Karpas-422 (cell line): ENCODE results near the gene WNT3A. TPM values are rescaled to one million over a fixed set of nuclear protein-coding genes. Genes with fewer than 3 reads are reported as not detected.

Experiments
- DNase-seq: peaks from one replicate; pipeline ENCODE4 v3.0.0-alpha.2; 2015
- H2AFZ ChIP-seq: fragments of 200-600 bp; sonication (generic); 2 replicates; pipeline ENCODE4 v1.6.1; 2014; ENCODE audit warnings: antibody characterized with exemption, low read length, mixed read lengths
- H3K27ac ChIP-seq: fragments of 200-600 bp; sonication (generic); 2 replicates; pipeline ENCODE4 v1.5.1; 2014; ENCODE audit warnings: mild to moderate bottlenecking, low read length, moderate library complexity
- H3K27me3 ChIP-seq: fragments of 200-600 bp; sonication (generic); 2 replicates; pipeline ENCODE4 v1.6.1; 2014; ENCODE audit warnings: low read length, mixed read lengths
- H3K36me3 ChIP-seq: fragments of 200-600 bp; sonication (generic); 2 replicates; pipeline ENCODE4 v1.6.1; 2014; ENCODE audit warnings: low read length, mixed read lengths; ENCODE audit not compliant: insufficient read depth
- H3K4me1 ChIP-seq: fragments of 200-600 bp; sonication (generic); 2 replicates; pipeline ENCODE4 v1.6.1; 2014; ENCODE audit warnings: mild to moderate bottlenecking, low read length, mixed read lengths
- H3K4me2 ChIP-seq: fragments of 200-600 bp; sonication (generic); 2 replicates; pipeline ENCODE4 v1.6.1; 2014; ENCODE audit warnings: low read length, low read depth, mild to moderate bottlenecking; ENCODE audit not compliant: poor library complexity, severe bottlenecking
- H3K4me3 ChIP-seq: fragments of 200-600 bp; sonication (generic); 2 replicates; pipeline ENCODE4 v1.5.1; 2014; ENCODE audit warnings: mild to moderate bottlenecking, antibody characterized with exemption, low read length, mixed read lengths
- H3K79me2 ChIP-seq: fragments of 200-600 bp; sonication (generic); 2 replicates; pipeline ENCODE4 v1.6.1; 2014; ENCODE audit warnings: mild to moderate bottlenecking, low read length, mixed read lengths
- H3K9ac ChIP-seq: fragments of 200-600 bp; sonication (generic); 2 replicates; pipeline ENCODE4 v1.6.0; 2014; ENCODE audit warnings: low read length
- H3K9me2 ChIP-seq: fragments of 200-600 bp; sonication (generic), shearing (Covaris generic); replicated peaks from 2 replicates; pipeline ENCODE4 v1.6.0; 2014; ENCODE audit warnings: mild to moderate bottlenecking, low read length, moderate library complexity; ENCODE audit not compliant: insufficient read depth
- H3K9me3 ChIP-seq: fragments of 300-700, 200-600 bp; sonication (generic); 2 replicates; pipeline ENCODE4 v1.6.1; 2014; ENCODE audit warnings: low read length, mixed read lengths
- H4K20me1 ChIP-seq: fragments of 200-600 bp; sonication (generic); 2 replicates; pipeline ENCODE4 v1.6.1; 2014; ENCODE audit warnings: mild to moderate bottlenecking, antibody characterized with exemption, low read length, low read depth; ENCODE audit not compliant: insufficient read depth
- total RNA-seq: library from RNA; depleted of rRNA; stranded (reverse); fragments of >200 nt; shearing (Covaris generic); gene quantifications from 2 replicates; pipeline ENCODE4 v1.2.3, GENCODE V29; 2014; ENCODE audit warnings: low replicate concordance

The WNT3A gene
- total RNA-seq, 1 experiment from 2014 or later: not detected

GRCh38 chr1:228071839-228072657 lies 65.2 kb downstream of the WNT3A start:
- no peak overlapping the region for H2AFZ ChIP-seq
- H3K4me3 ChIP-seq: no peak overlapping the region
- no peaks in the 10 kb centered on the region for H3K27me3 ChIP-seq
- peaks cover 6% of the 10 kb centered on the region; the same call in 1 of the 2 replicates for H4K20me1 ChIP-seq
- H3K4me2 ChIP-seq: no peak overlapping the region
- no peak overlapping the region for H3K27ac ChIP-seq
- no peaks in the 10 kb centered on the region for H3K36me3 ChIP-seq
- no peaks in the 10 kb centered on the region for H3K9me3 ChIP-seq
- H3K9me2 ChIP-seq: no peaks in the 10 kb centered on the region
- no peaks in the 10 kb centered on the region for H3K79me2 ChIP-seq
- DNase-seq: no peak
- no peak overlapping the region for H3K9ac ChIP-seq
- no peaks in the 10 kb centered on the region for H3K4me1 ChIP-seq

- Histone ChIP-seq H3K4me3 (no peak overlapping the region), H3K9me3 (no peaks in the 10 kb centered on the region), H3K36me3 (no peaks in the 10 kb centered on the region), H3K27me3 (no peaks in the 10 kb centered on the region), H2AFZ (no peak overlapping the region), H3K4me2 (no peak overlapping the region), H3K27ac (no peak overlapping the region), H3K9ac (no peak overlapping the region), H3K9me2 (no peaks in the 10 kb centered on the region), H3K4me1 (no peaks in the 10 kb centered on the region), H3K79me2 (no peaks in the 10 kb centered on the region), H4K20me1 (peaks cover 12% of the 10 kb centered on the region; the same call in 1 of the 2 replicates)
- DNase-seq: no peak
Measured at GRCh38 chr1:228072658-228073043, 65.9 kb downstream of the WNT3A start.

- no peak overlapping the region for H3K27ac ChIP-seq
- H2AFZ ChIP-seq: no peak overlapping the region
- no peaks in the 10 kb centered on the region for H3K9me2 ChIP-seq
- H3K9ac ChIP-seq: no peak overlapping the region
- DNase-seq: no peak
- no peaks in the 10 kb centered on the region for H3K4me1 ChIP-seq
- peaks cover 12% of the 10 kb centered on the region; the same call in 1 of the 2 replicates for H4K20me1 ChIP-seq
- no peaks in the 10 kb centered on the region for H3K79me2 ChIP-seq
- H3K36me3 ChIP-seq: no peaks in the 10 kb centered on the region
- no peak overlapping the region for H3K4me3 ChIP-seq
- H3K27me3 ChIP-seq: no peaks in the 10 kb centered on the region
- no peaks in the 10 kb centered on the region for H3K9me3 ChIP-seq
- H3K4me2 ChIP-seq: no peak overlapping the region
Measured at GRCh38 chr1:228073061-228073856, 66.5 kb downstream of the WNT3A start.

GRCh38 chr1:228073857-228074545 lies 67.2 kb downstream of the WNT3A start:
- H3K4me3 ChIP-seq: no peak overlapping the region
- no peak overlapping the region for H2AFZ ChIP-seq
- no peaks in the 10 kb centered on the region for H3K4me1 ChIP-seq
- no peaks in the 10 kb centered on the region for H3K9me2 ChIP-seq
- H3K9ac ChIP-seq: no peak overlapping the region
- no peaks in the 10 kb centered on the region for H3K9me3 ChIP-seq
- no peaks in the 10 kb centered on the region for H3K79me2 ChIP-seq
- no peaks in the 10 kb centered on the region for H3K27me3 ChIP-seq
- H3K27ac ChIP-seq: no peak overlapping the region
- H4K20me1 ChIP-seq: peaks cover 12% of the 10 kb centered on the region; the same call in 1 of the 2 replicates
- H3K4me2 ChIP-seq: no peak overlapping the region
- H3K36me3 ChIP-seq: no peaks in the 10 kb centered on the region
- peak; percentile 79 for DNase-seq

- no peak overlapping the region for H3K9ac ChIP-seq
- H3K4me2 ChIP-seq: no peak overlapping the region
- H3K4me3 ChIP-seq: no peak overlapping the region
Measured at GRCh38 chr1:228074954-228075730, 68.3 kb downstream of the WNT3A start.

GRCh38 chr1:228075801-228076271 lies 69.0 kb downstream of the WNT3A start:
- H3K4me2 ChIP-seq: no peak overlapping the region
- no peaks in the 10 kb centered on the region for H3K9me3 ChIP-seq
- H3K27me3 ChIP-seq: no peaks in the 10 kb centered on the region
- no peaks in the 10 kb centered on the region for H3K79me2 ChIP-seq
- no peak overlapping the region for H2AFZ ChIP-seq
- no peaks in the 10 kb centered on the region for H3K4me1 ChIP-seq
- H4K20me1 ChIP-seq: peaks cover 12% of the 10 kb centered on the region; the same call in 1 of the 2 replicates
- no peak for DNase-seq
- H3K9ac ChIP-seq: no peak overlapping the region
- no peak overlapping the region for H3K4me3 ChIP-seq
- H3K36me3 ChIP-seq: no peaks in the 10 kb centered on the region
- H3K27ac ChIP-seq: no peak overlapping the region
- H3K9me2 ChIP-seq: no peaks in the 10 kb centered on the region

More at GRCh38 chr1:228074954-228075730, 68.3 kb downstream of the WNT3A start:
- DNase-seq: no peak
- Histone ChIP-seq H3K27ac (no peak overlapping the region), H4K20me1 (peaks cover 12% of the 10 kb centered on the region; the same call in 1 of the 2 replicates), H3K27me3 (no peaks in the 10 kb centered on the region), H3K9me3 (no peaks in the 10 kb centered on the region), H3K36me3 (no peaks in the 10 kb centered on the region), H2AFZ (no peak overlapping the region), H3K4me1 (no peaks in the 10 kb centered on the region), H3K79me2 (no peaks in the 10 kb centered on the region), H3K9me2 (no peaks in the 10 kb centered on the region)

GRCh38 chr1:228076796-228077430 lies 70.1 kb downstream of the WNT3A start:
- Histone ChIP-seq H2AFZ (no peak overlapping the region), H3K9ac (no peak overlapping the region), H3K9me3 (no peaks in the 10 kb centered on the region), H3K27ac (no peak overlapping the region), H3K36me3 (no peaks in the 10 kb centered on the region), H4K20me1 (peaks cover 12% of the 10 kb centered on the region; the same call in 1 of the 2 replicates), H3K4me3 (no peak overlapping the region), H3K4me1 (peaks cover 8% of the 10 kb centered on the region), H3K27me3 (no peaks in the 10 kb centered on the region), H3K79me2 (peaks cover 8% of the 10 kb centered on the region), H3K4me2 (no peak overlapping the region), H3K9me2 (no peaks in the 10 kb centered on the region)
- no peak for DNase-seq
